GM18520 (cell line): Measurements from ENCODE around the gene KRTAP10-11.
"Not testable (repeated sequence)": the region's sequence is repeated elsewhere in the genome, so short reads cannot be mapped to it uniquely, and the experiment has no call there.

ENCODE experiments used
- ATAC-seq: cut with Tn5 transposase; IDR thresholded peaks from one replicate; pipeline ENCODE4 v1.9.1; 2021; ENCODE audit not compliant: unreplicated experiment

The KRTAP10-11 gene

DNA sequence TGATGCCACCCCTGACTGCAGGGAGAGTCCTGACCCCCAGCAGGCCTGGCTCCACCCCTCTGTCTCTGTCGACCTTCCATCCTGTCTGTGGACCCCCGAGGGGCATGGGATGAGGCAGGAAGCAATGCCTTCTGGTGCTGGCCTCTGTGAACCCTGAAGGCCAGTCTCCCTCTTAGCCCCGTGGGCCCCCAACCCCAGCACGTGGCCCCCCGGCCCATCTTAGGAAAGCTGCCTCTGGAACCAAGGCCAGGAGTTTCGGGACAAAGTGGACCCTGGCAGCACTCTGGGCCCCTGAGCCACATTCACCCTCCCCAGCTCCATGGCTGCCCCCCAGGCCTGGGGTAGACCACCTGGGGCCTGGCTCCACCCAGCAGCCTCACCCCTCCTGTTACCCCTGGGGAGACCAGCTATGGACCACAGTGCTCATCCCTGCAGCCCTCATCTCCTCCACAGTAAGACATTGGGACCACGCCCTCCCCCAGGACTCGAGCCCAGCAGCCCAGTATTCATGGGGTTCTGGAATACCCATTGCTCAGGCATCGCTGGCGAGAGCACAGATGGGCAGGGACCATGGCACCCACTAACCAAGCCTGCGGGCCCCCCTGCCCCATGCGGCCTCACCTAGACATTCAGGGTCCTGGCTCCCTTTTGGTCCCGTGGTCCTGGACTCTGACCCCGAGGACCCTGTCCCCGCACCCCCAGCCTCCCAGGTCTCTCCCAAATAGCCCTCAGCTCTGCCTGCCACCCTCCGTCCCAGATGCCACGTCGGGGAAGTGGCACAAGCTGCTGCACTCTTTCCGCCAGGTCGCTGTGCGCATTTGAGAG lies 7.5 kb upstream of the KRTAP10-11 start:
- not testable (repeated sequence) for ATAC-seq

- ATAC-seq, result no peak
Observed at GRCh38 chr21:44639331-44639655, 6.9 kb upstream of the KRTAP10-11 start.

DNA sequence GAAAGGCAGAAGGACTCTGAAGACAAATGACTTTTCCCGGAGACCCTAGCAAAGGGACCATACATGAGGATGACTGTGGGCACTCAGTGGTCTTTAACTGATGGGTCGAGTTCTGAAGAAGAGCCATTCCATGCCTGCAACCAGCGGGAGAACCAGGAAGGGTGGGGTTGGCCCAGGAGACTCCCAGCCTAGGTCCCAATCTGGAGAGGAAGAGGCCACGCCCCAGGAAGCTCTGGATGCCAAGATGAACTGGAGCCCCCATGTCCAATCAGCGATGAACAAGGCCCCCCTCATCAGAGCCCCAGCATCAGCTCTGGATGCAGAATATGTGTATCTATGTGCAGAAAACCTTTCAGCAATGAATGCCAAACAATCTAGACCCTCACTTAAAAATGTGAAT lies 5.5 kb upstream of the KRTAP10-11 start:
- no peak for ATAC-seq

- no peak for ATAC-seq
Observed at GRCh38 chr21:44643741-44644310, 2.4 kb upstream of the KRTAP10-11 start.

DNA sequence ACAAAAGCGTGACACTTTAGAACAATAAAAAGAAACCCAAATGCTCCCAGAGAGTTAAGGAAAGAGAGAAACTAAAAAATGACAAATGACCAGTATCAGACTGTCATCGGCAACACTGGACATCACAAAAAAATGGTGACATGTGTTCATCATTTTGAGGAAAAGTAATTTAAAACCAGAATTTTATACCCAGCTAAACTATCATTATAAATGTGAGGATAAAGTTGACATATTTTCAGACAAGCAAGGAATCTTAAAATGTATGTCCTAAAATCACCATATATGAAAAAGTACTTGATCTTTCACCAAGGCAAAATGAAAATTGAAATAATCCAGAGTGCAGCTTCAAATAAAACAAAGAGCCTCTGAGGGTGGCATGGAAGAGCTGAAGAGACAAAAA lies 1.3 kb upstream of the KRTAP10-11 start:
- ATAC-seq, result no peak

DNA sequence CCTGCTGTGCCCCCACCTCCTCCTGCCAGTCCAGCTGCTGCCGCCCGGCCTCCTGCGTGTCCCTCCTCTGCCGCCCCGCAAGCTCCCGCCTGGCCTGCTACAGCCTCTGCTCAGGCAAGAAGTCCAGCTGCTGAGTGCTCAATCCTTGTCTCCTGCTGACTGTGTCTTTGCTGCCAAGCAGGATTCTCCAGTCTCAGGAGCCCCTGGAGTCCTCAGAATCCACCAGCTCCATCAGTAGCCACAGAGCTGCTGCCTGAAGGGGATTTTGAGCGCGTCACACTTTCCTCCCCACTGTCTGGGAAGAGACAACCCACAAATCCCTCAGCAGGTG lies 973 bp downstream of the KRTAP10-11 start:
- ATAC-seq, result no peak

- no peak for ATAC-seq
Observed at GRCh38 chr21:44648557-44649311, 2.5 kb downstream of the KRTAP10-11 start.

DNA sequence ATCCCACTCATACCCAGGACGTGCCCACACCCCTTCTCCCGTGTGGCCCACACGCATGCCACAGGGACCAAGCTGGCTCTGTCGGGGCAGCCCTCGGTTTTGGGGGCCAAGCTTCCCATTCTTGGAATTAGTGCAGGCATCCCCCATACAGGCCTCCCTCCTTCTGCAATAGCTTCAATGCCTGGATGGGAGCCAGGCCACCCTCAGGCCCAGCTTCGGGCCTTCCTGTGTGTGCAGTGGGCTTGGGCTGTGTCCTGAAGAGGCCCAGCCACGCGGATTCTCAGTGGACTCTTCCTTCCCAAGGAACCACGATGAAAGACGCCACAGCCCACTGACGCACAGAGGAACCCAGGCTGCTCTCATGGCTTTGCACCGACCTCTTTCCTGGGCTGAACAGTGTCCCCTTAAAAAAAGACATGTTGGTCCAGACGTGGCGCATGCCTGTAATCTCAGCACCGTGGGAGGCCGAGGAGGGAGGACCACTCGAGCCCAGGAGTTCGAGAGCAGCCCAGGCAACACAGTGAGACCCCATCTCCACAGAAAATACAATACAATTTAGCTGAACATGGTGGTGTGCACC lies 3.4 kb downstream of the KRTAP10-11 start:
- ATAC-seq, result no peak

GRCh38 chr21:44650265-44650972 lies 4.2 kb downstream of the KRTAP10-11 start:
- ATAC-seq, result no peak

DNA sequence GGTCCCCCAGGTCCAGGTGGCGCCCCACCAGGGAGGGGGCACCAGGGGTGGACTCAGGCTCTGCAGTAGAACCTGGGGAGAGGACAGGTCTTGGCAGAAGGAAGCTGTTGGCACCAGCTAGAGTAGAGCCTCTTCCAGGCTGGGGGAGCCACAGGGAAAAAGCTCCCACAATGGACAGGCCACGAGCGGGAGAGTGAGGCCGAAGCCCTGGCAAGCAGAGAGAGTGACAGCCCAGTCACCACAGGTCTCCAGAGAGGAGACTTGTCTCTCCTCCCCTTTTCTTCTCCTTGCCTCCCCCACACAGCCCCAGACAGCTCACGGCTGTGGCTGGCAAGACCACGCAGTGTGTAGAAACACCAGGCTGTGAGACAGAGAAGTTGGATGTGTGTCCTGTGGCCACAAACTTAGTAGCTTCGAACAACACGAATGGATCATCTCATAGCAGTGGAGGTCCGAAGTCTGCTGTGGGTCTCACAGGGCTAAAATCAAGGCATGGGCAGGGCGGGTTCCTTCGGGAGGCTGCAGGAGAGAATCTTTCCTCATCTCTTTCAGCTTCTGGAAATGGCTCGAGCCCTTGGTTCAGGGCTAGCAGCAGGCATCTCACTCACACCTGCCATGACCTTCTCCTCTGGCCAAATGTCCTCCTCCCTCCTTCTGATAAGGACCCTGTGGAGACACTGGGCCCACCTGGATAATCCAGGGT lies 4.9 kb downstream of the KRTAP10-11 start:
- no peak for ATAC-seq

DNA sequence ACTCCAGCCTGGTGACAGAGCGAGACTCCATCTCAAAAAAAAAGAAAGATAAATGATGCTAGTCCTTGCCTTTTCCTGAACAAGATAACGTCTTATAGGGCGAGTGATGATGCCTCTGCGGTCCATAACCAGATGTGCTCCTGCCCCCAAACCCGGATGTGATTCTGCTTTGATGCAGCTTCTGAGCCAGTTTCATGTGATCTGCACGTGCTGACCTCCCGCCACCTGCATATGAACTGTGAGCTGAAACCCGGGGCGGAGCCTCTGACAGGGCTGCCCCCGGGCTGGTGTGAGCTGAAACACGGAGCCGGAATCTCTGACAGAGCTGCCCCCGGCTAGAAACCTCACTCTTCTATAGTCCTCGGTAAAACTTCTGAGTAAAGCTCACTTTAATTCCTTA lies 6.9 kb downstream of the KRTAP10-11 start:
- no peak for ATAC-seq

- no peak for ATAC-seq
Observed at GRCh38 chr21:44653656-44654575, 7.7 kb downstream of the KRTAP10-11 start.

DNA sequence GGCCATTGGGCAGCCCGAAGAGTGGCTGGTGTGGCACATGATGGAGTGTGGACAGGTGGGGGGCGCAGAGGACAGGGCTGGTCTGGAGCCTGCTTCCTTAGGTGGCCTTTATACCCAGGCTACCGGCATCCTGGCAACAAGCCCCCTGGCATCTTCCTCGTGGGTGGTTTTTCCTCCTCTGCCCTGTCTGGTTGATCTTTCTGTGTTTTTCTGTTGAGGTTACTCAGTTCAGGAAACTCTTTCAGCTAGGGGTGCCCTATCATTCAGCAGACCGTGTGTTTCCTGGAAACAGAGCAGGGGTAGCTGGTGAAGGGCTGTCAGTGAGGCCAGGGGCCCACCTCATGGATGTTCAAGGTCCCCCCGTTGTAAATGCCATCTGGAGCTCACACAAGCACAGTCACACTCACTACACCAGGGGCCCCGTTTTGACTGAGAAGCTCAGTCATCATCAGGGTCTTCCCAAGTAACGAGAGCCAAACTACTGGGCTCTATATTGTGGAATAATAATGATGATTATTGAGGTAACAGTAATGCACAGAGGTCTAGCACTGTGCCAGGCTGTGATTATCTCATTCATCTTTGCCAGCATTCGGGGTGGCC lies 8.5 kb downstream of the KRTAP10-11 start, which contains the start of gene KRTAP12-4:
Gene KRTAP12-4, minus strand, starts transcription at position 84 of the 600 bp plus-strand sequence. Its CDS starts 45 bp downstream, at position 39.
- no peak for ATAC-seq

GRCh38 chr21:44656868-44657267 lies 10.7 kb downstream of the KRTAP10-11 start:
- ATAC-seq, result no peak

DNA sequence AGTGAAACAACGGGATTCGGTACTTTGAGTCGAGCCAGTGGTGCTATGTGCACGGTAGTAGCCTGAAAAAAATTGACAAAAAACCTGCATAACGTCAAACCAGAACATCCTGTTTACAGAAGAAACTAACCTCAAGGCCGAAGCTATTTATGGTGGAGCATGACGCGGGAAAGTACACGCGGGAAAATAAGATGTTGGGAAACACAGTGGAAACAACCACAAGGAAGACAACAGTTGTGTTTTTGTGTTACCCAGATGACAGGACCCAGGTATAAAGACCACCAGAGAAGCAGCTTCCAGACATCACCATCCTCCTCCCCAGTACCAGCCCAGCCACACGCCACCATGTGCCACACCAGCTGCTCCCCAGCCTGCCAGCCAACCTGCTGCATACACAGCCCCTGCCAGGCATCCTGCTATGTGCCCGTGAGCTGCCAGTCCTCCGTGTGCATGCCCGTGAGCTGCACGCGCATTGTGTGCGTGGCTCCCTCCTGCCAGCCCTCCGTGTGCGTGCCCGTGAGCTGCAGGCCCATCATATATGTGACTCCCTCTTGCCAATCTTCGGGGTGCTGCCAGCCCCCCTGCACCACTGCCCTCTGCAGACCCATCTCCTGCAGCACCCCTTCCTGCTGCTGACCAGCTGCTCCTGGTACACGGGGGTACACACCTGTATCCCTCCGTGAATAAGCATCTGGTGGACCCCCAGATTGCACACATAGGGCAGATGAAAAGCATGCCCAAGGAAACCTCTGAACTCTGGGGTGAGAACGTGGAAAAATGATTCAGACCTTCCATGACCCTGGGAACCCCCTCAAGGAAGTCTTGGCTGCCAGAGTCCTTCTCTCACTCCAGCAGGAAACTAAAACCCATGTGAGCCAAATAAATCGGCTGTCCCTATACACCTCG lies 11.7 kb downstream of the KRTAP10-11 start, which contains the start of gene KRTAP12-3:
Gene KRTAP12-3, plus strand, starts transcription at position 298 of the 906 bp plus-strand sequence. Its CDS starts 48 bp downstream, at position 346.
- ATAC-seq, result no peak

DNA sequence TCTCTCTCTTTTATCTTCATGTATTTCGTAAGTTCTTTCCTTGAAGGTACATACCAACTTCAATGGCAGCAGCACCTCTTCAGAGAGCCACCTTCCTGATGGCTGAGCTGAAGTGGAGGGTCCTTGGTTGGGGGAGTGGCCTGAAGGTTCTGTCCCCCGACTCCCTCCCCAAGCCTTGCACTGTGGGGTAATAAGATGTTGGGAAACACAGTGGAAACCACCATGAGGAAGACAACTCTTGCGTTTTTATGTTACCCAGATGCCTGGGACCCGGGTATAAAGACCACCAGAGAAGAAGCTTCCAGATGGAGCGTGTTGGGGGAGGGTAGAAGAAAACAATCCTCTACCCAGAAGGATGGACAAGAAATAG lies 12.3 kb downstream of the KRTAP10-11 start:
- ATAC-seq, result no peak

DNA sequence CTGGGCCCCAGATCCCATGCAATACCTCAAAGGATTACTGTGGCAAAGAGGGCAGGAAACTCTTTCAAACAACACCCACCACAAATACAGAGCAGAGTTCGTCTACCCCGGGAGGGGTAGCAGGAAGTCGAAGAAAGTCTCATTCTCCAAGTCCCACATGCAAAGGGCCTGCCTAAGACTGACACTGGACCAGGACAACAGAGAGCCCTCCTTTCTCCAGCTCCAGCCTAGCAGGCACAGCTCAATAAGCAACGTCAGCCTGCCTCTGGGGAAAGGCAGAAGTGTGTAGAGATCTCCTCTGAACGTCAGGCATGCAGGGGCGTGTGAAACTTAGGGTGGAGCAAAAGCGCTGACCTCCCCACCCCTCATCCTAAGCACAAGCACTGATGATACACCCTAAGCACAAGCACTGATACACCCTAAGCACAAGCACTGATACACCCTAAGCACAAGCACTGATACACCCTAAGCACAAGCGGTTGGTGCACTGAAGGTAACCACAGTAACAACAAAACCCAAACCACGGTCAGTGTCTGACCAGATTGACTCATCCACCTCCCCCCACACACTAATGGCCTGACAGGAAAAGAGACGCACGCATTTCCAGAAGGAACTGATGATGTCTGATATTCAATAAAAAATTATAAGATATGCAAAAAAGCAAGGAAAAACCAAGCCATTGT lies 12.8 kb downstream of the KRTAP10-11 start:
- no peak for ATAC-seq
